GM23248 (cell line): ENCODE data around the gene CRLF2.

ENCODE experiments used
- EZH2 ChIP-seq: fragments of 200-600 bp; sonication (generic); IDR thresholded peaks from 2 replicates; pipeline ENCODE4 v1.6.1; 2018; ENCODE audit warnings: antibody characterized with exemption, mild to moderate bottlenecking; ENCODE audit not compliant: insufficient read depth, poor library complexity, severe bottlenecking
- EZH2phosphoT487 ChIP-seq: fragments of 200-600 bp; sonication (generic); IDR thresholded peaks from 2 replicates; pipeline ENCODE4 v1.6.1; 2018; ENCODE audit warnings: antibody characterized with exemption, moderate library complexity, mild to moderate bottlenecking, low read depth; ENCODE audit not compliant: insufficient read depth

GRCh38 chrX:1222531-1223241, 10.2 kb upstream of the CRLF2 start:
- TF ChIP-seq EZH2 (no peak), EZH2phosphoT487 (no peak)
